Activated B cell treated with CpG ODN at 0.5 μM for 24 hours (primary cell): ENCODE results near the gene OR56B4. TPM values are rescaled to one million over a fixed set of nuclear protein-coding genes. Genes with fewer than 3 reads are reported as not detected.

Experiments
- ATAC-seq: fragments of 200-7000 bp; cut with Tn5 transposase; one replicate; pipeline ENCODE4 v1.10.0; 2021; ENCODE audit warnings: low read depth, mild to moderate bottlenecking, moderate library complexity
- CTCF ChIA-PET: fragments of 350-600 bp; sonication (Branson Sonifier 250); formaldehyde crosslinking; loops from one replicate; lab custom pipeline; 2021; ENCODE audit warnings: antibody characterized with exemption; lab: Charles Lee
- POLR2A ChIA-PET: fragments of 350-600 bp; sonication (Branson Sonifier 250); formaldehyde crosslinking; loops from one replicate; lab custom pipeline; 2021; ENCODE audit warnings: antibody characterized with exemption; lab: Charles Lee
- DNase-seq: peaks from one replicate; pipeline ENCODE4 v3.0.0; 2022
- H3K27ac Mint-ChIP-seq: one replicate; pipeline ENCODE4 v1.8.0; 2020; ENCODE audit warnings: mixed read lengths
- H3K27me3 Mint-ChIP-seq: one replicate; pipeline ENCODE4 v1.8.0; 2021; ENCODE audit warnings: mixed read lengths
- H3K36me3 Mint-ChIP-seq: one replicate; pipeline ENCODE4 v1.8.0; 2021; ENCODE audit warnings: low read depth, mixed read lengths
- H3K4me1 Mint-ChIP-seq: one replicate; pipeline ENCODE4 v1.8.0; 2021; ENCODE audit warnings: mixed read lengths
- H3K4me3 Mint-ChIP-seq: one replicate; pipeline ENCODE4 v1.8.0; 2020; ENCODE audit warnings: mild to moderate bottlenecking, mixed read lengths
- H3K9me3 Mint-ChIP-seq: one replicate; pipeline ENCODE4 v1.8.0; 2020; ENCODE audit warnings: mixed read lengths
- CTCF ChIP-seq: fragments of 200-600 bp; IDR thresholded peaks from one replicate; pipeline ENCODE4 v1.8.0; 2022; ENCODE audit warnings: antibody characterized with exemption, mild to moderate bottlenecking
- intact Hi-C: fragments of 100-400 bp; cut with micrococcal nuclease; formaldehyde crosslinking; loops from one replicate; pipeline ENCODE4 v1.15.1; 2024
- total RNA-seq: library from RNA; stranded (reverse); gene quantifications from 2 replicates; pipeline ENCODE4 v1.2.3, GENCODE V29; 2022

OR56B4 gene
- total RNA-seq, 1 donor from 2014 or later: not detected

- no peak for DNase-seq
- no peaks in the 10 kb centered on the region for H3K36me3 Mint-ChIP-seq
- POLR2A ChIA-PET: no interaction called here
- H3K27me3 Mint-ChIP-seq: peaks cover 7% of the 10 kb centered on the region
- H3K9me3 Mint-ChIP-seq: no peaks in the 10 kb centered on the region
- TF ChIP-seq CTCF: no peak
- no peaks in the 10 kb centered on the region for H3K4me1 Mint-ChIP-seq
- no peak for ATAC-seq
- no peak overlapping the region for H3K4me3 Mint-ChIP-seq
- H3K27ac Mint-ChIP-seq: no peak overlapping the region
- intact Hi-C loops: no loop called here
- CTCF ChIA-PET: no interaction called here
Observed at GRCh38 chr11:6096417-6096816, 11.1 kb upstream of the OR56B4 start.

GRCh38 chr11:6099577-6099976 is 7.9 kb upstream of the OR56B4 start:
- H3K27me3 Mint-ChIP-seq: peaks cover 5% of the 10 kb centered on the region
- no peak overlapping the region for H3K4me3 Mint-ChIP-seq
- no peaks in the 10 kb centered on the region for H3K36me3 Mint-ChIP-seq
- intact Hi-C loops: no loop called here
- ChIA-PET POLR2A (no interaction called here), CTCF (no interaction called here)
- no peak for TF ChIP-seq CTCF
- H3K27ac Mint-ChIP-seq: no peak overlapping the region
- no peak for ATAC-seq
- H3K4me1 Mint-ChIP-seq: no peaks in the 10 kb centered on the region
- DNase-seq: no peak
- no peaks in the 10 kb centered on the region for H3K9me3 Mint-ChIP-seq

- ChIA-PET POLR2A (no interaction called here), CTCF (no interaction called here)
- intact Hi-C loops: no loop called here
- Mint-ChIP-seq H3K9me3 (peaks cover 3% of the 10 kb centered on the region), H3K27me3 (peaks cover 6% of the 10 kb centered on the region), H3K4me1 (no peaks in the 10 kb centered on the region), H3K4me3 (no peak overlapping the region), H3K27ac (no peak overlapping the region), H3K36me3 (no peaks in the 10 kb centered on the region)
- DNase-seq (no peak), ATAC-seq (no peak)
- no peak for TF ChIP-seq CTCF
Observed at GRCh38 chr11:6110011-6110410, 2.5 kb downstream of the OR56B4 start.

GRCh38 chr11:6111673-6112072 is 4.2 kb downstream of the OR56B4 start:
- ATAC-seq: no peak
- intact Hi-C loops: no loop called here
- Mint-ChIP-seq H3K9me3 (peaks cover 3% of the 10 kb centered on the region), H3K4me1 (no peaks in the 10 kb centered on the region), H3K27me3 (peaks cover 7% of the 10 kb centered on the region), H3K27ac (no peak overlapping the region), H3K4me3 (no peak overlapping the region), H3K36me3 (no peaks in the 10 kb centered on the region)
- DNase-seq: no peak
- CTCF ChIA-PET: no interaction called here
- TF ChIP-seq CTCF: no peak
- POLR2A ChIA-PET: no interaction called here

- Mint-ChIP-seq H3K4me3 (no peak overlapping the region), H3K36me3 (no peaks in the 10 kb centered on the region), H3K9me3 (peaks cover 7% of the 10 kb centered on the region), H3K4me1 (no peaks in the 10 kb centered on the region), H3K27ac (no peak overlapping the region), H3K27me3 (peaks cover 4% of the 10 kb centered on the region)
- ChIA-PET CTCF (no interaction called here), POLR2A (no interaction called here)
- no peak for ATAC-seq
- no peak for TF ChIP-seq CTCF
- no peak for DNase-seq
- intact Hi-C loops: no loop called here
Observed at GRCh38 chr11:6116638-6117037, 9.2 kb downstream of the OR56B4 start.
